Cardiac fibroblast (primary cell): ENCODE data around the gene PPP1CA.

Source experiments
- DNase-seq, 2 donors: peaks; one replicate each; pipeline versions ENCODE4 v3.0.0 to v3.0.0-alpha.2; 2010; ENCODE audit warnings: low read depth in 2 of 2
- H3K4me3 ChIP-seq, 2 donors: replicated peaks in 1 of 2; 1 replicate in 1 of 2; 2 replicates in 1 of 2; pipeline ENCODE4 v1.5.1; 2011; ENCODE audit warnings: low read depth in 2 of 2, low read length in 2 of 2, mild to moderate bottlenecking in 2 of 2, moderate library complexity in 1 of 2
- TF ChIP-seq, protein P1 (sequence below): IDR thresholded peaks from one replicate; pipeline ENCODE4 v1.5.1; 2011; ENCODE audit warnings: low read depth, mild to moderate bottlenecking, low read length, inconsistent platforms

Gene PPP1CA

DNA sequence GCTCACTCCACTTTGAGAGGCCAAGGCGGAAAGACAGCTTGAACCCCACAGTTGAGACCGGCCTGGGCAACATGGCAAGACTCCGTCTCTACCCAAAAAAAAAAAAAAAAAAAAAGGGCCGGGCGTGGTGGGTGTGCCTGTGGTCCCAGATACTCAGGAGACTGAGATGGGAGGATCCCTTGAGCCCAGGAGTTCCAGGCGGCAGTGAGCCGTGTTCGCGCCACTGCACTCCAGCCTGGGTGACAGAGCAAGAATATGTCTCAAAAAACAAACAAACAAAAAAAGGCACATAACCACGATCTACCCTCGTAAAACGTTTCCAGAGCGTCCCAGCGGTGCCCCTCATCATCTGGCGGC lies 10.7 kb downstream of the PPP1CA start:
- peak overlapping the region; percentile 85 to 94 for H3K4me3 ChIP-seq
- no peak for DNase-seq
- TF ChIP-seq, protein P1, sequence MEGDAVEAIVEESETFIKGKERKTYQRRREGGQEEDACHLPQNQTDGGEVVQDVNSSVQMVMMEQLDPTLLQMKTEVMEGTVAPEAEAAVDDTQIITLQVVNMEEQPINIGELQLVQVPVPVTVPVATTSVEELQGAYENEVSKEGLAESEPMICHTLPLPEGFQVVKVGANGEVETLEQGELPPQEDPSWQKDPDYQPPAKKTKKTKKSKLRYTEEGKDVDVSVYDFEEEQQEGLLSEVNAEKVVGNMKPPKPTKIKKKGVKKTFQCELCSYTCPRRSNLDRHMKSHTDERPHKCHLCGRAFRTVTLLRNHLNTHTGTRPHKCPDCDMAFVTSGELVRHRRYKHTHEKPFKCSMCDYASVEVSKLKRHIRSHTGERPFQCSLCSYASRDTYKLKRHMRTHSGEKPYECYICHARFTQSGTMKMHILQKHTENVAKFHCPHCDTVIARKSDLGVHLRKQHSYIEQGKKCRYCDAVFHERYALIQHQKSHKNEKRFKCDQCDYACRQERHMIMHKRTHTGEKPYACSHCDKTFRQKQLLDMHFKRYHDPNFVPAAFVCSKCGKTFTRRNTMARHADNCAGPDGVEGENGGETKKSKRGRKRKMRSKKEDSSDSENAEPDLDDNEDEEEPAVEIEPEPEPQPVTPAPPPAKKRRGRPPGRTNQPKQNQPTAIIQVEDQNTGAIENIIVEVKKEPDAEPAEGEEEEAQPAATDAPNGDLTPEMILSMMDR: no peak

DNA sequence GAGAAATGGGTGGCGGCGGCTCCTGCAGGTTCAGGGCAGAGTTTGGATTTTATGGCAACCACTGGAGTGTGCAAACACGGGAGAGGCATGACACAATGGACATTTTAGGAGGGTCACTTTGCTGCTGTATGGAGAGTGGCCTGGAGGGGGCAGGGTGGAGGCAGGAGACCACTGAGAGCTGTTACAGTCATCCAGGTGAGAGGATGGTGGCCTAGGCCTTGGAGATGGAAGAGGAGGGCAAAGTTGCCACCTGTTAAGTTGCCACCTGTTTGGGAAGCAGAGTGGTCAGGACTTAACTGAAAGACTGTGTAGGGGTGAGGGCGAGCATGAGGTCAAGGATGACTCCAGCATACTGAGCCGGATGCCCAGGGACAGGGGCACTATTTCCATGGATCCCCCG lies 12.2 kb downstream of the PPP1CA start:
- no peak for DNase-seq
- H3K4me3 ChIP-seq: no peak overlapping the region
- TF ChIP-seq, protein P1: peak; percentile 72

DNA sequence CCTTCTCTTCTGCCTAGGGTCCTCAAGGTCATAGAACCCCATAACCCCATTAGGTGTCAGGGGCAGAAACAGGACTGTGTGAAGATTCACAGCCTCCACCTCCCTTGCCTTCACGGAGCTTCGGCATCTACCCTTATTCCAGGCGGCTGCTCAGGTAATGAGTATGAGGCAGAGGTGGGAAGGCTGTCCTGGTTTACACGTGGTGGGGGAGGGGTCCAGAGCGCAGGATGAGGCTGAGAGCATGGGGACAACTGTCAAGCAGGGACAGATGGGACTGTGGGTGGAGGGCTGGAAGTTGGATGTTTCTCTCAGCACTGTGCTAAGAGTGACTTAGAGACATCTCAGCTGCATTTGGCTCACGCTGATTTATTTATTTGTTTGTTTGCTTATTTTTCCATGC lies 14.1 kb downstream of the PPP1CA start:
- TF ChIP-seq, protein P1: no peak
- no peak for DNase-seq
- no peak overlapping the region for H3K4me3 ChIP-seq

DNA sequence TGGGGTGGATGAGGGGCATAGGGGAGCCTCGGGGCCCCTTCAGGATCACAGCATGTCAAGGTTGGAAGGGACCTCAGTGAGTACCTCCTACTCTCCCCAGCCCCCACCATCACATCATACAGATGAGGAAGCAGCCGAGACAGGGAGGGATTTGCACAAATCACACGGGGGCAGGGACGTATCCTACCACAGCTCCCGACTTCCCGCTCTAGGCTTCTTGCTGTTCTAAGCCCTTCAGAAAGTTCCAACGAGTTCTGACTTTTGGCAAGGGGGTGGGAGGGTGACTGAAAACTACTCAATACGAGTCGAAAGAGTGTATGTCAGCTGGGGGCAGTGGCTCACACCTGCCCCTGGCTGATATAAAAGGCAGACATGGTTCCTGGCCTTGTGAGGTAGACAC lies 14.6 kb downstream of the PPP1CA start:
- no peak for DNase-seq
- TF ChIP-seq, protein P1: no peak
- H3K4me3 ChIP-seq: no peak overlapping the region

DNA sequence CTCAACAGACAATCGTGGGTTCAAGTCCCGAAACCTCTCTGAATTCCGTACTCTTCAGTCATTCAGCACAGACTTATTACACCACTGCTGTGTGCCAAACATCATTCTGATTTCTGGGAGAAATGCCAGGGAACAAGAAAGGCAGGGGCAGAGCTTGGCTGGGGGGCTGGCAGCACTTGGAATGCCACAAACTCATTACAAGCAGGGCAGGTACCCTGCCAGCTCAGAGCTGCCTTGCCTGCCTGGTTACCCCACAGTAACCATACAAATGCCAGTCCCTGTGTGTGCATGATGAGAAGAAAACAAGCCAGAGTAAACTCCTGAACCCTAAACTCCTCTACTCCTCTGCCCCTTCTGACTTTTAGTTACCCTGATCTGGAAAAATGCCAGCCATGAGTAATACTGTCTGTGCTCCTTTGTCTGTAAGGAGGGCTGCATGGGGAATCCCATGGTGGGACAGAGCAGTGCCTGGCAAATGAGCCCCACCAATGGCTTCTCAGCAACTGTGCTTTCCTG lies 16.7 kb downstream of the PPP1CA start:
- TF ChIP-seq, protein P1: no peak
- no peak overlapping the region for H3K4me3 ChIP-seq
- DNase-seq: peak; percentile 62 to 66

DNA sequence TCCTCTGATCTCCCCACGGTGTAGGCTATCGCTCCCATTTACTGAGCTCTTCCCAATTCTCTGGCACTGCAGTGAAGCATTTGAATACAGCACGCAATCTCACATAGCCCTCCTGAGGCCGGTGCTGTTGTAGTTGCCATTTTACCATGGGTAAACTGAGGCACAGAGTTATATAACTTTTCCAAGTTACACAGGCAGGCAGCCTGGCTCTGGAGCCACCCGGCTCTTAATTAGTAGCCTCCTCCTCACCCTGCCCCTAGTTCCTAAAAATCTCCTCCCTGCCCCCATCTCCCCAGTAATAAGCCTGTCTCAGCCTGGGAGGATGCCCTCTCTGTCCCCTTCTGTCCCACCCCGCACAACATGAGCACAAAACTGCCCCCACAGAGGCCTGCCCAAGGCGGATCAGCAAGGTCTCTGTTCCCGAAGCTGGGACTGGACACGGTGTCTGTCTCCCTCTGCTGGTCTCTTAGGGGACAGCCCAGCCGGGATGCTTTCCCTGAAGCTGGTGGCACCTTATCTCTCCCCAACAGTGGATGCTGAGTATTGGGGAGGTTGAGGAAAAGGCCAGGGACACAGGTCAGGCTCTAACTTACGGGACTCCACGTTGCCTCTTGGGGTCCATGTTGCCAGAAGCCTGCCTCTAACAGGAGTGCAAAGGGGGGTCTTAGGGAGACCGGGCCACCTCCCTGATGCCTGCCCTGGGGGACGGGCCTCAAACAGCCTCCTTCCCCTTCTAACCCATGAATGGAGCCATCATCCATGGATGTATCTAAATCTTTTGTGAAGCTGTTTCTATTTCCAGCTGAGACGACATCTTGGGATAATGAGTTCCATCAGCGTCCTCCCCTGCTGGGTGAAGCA lies 19.2 kb downstream of the PPP1CA start:
- no peak overlapping the region for H3K4me3 ChIP-seq
- DNase-seq: peak; percentile 82 to 83
- TF ChIP-seq, protein P1: peak; percentile 100
